Measurements from ENCODE around the gene GNRHR.
"Not testable (repeated sequence)": the region's sequence is repeated elsewhere in the genome, so short reads cannot be mapped to it uniquely, and the experiment has no call there.

The GNRHR gene

DNA sequence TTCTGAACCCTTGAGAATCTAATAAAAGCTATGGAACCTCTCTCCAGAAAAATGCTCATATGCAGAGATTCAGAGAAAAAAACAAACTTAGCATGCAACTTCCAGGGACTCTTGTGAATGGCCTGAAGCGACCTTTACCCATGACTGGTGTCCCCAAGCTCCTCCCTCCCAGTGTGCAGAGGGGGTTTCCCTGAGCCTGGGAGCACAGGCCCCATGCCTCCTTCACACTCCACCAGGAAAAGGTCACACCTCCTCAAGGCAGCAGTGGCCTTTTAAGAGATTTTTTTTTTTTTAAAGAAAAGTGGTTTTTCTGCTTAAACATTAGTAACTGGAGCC is 40.0 kb downstream of the GNRHR start:
- no peak for DNase-seq (ENCODE audit: low read depth)
- Histone ChIP-seq H3K36me3 (ENCODE audit: control insufficient read depth, insufficient read depth, low read length, severe bottlenecking) (no peaks in the 10 kb centered on the region), H3K4me1 (ENCODE audit: control insufficient read depth, insufficient read depth, low read length) (peaks cover 6% of the 10 kb centered on the region), H3K27me3 (replicated peaks; ENCODE audit: control insufficient read depth, insufficient read depth, low read length) (no peaks in the 10 kb centered on the region), H3K9ac (ENCODE audit: low read length) (no peak overlapping the region), H3K9me3 (ENCODE audit: control insufficient read depth, low read length) (no peaks in the 10 kb centered on the region), H3K4me3 (ENCODE audit: low read length) (no peak overlapping the region)

DNA sequence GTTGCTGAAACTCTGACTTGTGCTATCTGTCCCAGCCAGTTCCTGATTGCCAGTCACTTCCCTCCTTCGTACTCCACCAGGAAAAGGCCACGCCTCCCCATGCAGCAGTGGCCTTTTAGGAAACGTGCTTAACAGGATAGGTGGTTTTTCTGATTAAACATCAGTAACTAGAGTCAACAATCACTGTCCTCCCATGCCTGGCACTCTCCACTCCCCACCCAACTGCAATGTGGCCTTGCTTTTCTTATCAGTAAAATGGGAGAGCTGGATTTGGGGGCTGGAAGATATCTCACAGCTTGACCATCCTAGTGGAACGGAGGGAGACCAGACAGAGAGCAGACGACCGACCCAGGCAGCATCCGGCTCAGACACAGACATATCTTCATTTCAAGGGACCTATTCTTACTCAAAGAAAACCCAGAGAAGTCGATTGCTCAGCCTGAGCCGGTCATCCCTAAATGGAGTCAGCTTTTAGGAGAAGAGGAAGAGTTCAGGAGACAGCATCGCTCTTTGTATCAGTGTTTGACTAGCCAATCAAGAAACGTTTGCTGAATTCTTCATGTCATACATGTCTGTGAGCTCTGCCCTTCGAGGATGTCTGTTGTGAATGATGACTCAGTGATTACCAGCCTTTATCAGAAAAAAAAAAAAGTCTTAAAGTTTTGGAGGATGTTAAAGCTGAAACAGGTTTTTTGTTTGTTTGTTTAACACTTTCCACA is 40.5 kb downstream of the GNRHR start:
- Histone ChIP-seq H3K36me3 (ENCODE audit: control insufficient read depth, insufficient read depth, low read length, severe bottlenecking) (no peaks in the 10 kb centered on the region), H3K4me3 (ENCODE audit: low read length) (no peak overlapping the region), H3K27me3 (replicated peaks; ENCODE audit: control insufficient read depth, insufficient read depth, low read length) (no peaks in the 10 kb centered on the region), H3K9ac (ENCODE audit: low read length) (no peak overlapping the region), H3K4me1 (ENCODE audit: control insufficient read depth, insufficient read depth, low read length) (peaks cover 6% of the 10 kb centered on the region), H3K9me3 (ENCODE audit: control insufficient read depth, low read length) (no peaks in the 10 kb centered on the region)
- peak; percentile 17 for DNase-seq (ENCODE audit: low read depth)

DNA sequence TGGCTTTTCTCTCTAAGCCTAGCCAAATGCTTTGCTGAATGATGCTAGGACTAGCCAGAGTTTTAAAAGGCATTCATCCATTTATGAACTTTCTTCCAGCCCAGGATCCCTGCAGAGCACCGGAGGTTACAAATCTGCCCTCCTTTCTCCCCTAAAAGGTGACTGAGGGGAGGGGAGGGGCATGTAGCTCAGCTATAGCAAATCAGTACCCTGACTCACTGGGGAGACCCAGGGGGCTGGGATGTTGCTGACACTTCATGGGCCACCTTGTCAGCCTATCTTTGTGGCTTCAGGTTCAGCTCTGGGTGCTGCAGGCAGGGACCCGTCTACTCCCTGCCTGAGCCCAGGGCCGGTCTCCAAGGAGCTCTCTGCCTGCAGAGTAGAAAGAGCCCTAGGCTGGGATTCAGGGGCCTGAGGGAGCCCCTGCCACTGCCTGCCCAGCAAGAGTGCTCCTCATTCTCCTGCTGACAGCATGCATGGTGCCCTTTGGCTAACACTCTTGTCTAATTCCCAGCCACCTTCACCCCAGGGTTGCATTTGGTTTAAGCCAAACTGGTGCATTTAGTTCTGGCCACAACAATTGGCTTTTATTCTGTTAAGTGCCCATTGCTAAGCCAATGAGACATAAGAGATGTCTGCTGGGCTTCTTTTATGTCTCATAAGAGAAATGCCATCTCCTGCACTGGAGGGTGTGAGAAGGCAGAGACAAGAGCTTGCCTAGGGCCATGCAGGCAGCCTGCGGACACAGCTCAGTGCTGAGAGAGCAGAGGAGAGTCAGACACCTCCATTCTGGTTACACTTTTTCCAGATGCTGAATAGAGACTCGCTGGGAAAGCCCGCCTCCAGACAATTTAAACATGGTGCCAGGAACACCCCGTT is 41.3 kb downstream of the GNRHR start:
- Histone ChIP-seq H3K9me3 (ENCODE audit: control insufficient read depth, low read length) (no peaks in the 10 kb centered on the region), H3K4me3 (ENCODE audit: low read length) (no peak overlapping the region), H3K4me1 (ENCODE audit: control insufficient read depth, insufficient read depth, low read length) (peaks cover 6% of the 10 kb centered on the region), H3K36me3 (ENCODE audit: control insufficient read depth, insufficient read depth, low read length, severe bottlenecking) (no peaks in the 10 kb centered on the region), H3K27me3 (replicated peaks; ENCODE audit: control insufficient read depth, insufficient read depth, low read length) (no peaks in the 10 kb centered on the region), H3K9ac (ENCODE audit: low read length) (no peak overlapping the region)
- no peak for DNase-seq (ENCODE audit: low read depth)

DNA sequence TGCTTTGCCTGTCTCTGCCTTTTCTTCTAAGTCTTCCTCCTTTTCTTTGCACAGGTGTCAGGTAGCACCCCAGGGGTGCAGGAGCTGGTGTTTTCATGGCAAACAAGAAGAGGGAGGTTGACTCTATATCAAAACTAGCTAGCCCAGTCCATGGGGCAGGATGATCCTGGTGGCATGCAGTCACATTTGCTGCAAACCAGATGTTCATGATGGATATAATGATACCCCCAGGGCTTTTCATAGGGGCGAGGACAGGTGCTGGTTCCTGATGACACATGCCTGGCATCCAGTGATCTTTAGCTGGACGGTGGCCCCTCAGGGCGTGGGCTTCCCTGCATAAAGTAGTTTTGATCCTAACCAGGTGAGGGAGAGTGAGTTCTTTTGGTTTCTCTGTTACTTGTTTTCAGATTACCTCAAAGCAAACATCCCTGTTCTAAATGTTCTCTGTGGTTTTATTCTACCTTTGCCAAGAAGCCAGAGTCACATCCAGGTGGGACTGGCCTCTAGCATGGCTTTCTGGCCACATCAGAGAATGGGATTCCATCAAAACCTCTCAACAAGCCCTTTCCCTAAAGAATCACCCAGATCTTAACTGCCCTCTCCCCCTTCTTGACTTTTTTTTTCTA is 42.1 kb downstream of the GNRHR start:
- Histone ChIP-seq H3K9ac (ENCODE audit: low read length) (no peak overlapping the region), H3K27me3 (replicated peaks; ENCODE audit: control insufficient read depth, insufficient read depth, low read length) (no peaks in the 10 kb centered on the region), H3K9me3 (ENCODE audit: control insufficient read depth, low read length) (no peaks in the 10 kb centered on the region), H3K36me3 (ENCODE audit: control insufficient read depth, insufficient read depth, low read length, severe bottlenecking) (no peaks in the 10 kb centered on the region), H3K4me3 (ENCODE audit: low read length) (no peak overlapping the region), H3K4me1 (ENCODE audit: control insufficient read depth, insufficient read depth, low read length) (peaks cover 6% of the 10 kb centered on the region)
- DNase-seq (ENCODE audit: low read depth), result no peak

DNA sequence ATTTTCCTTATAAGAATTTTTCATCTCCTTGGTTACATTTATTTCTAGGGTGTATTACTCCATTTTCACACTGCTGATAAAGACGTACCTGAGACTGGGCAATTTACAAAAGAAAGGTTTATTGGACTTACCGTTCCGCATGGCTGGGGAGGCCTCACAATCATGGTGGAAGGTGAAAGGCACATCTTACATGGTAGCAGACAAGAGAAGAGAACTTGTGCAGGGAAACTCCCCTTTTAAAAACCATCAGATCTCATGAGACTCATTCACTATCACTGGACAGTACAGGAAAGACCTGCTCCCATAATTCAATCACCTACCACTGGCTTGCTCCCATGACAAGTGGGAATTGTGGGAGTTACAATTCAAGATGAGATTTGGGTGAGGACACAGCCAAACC is 47.5 kb downstream of the GNRHR start:
- not testable (repeated sequence) for H3K4me1 ChIP-seq (ENCODE audit: control insufficient read depth, insufficient read depth, low read length); H3K36me3 ChIP-seq (ENCODE audit: control insufficient read depth, insufficient read depth, low read length, severe bottlenecking); H3K27me3 ChIP-seq (replicated peaks; ENCODE audit: control insufficient read depth, insufficient read depth, low read length); H3K9me3 ChIP-seq (ENCODE audit: control insufficient read depth, low read length); DNase-seq (ENCODE audit: low read depth); H3K9ac ChIP-seq (ENCODE audit: low read length); H3K4me3 ChIP-seq (ENCODE audit: low read length)

DNA sequence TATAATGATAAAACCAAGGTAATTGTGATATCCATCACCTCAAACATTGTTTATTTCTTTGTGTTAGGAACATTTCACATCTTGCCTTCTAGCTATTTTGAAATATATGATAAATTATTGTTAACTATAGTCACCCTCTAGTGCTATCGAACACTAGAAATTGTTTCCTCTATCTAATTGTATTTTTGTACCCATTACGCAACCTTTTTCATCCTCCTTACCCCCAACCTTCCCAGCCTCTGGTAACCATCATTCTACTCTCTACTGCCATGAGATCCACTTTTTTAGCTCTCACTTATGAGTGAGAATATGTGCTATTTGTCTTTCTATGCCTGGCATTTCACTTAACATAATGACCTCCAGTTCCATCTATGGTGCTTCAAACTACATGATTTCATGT is 49.3 kb downstream of the GNRHR start:
- H3K9me3 ChIP-seq (ENCODE audit: control insufficient read depth, low read length), result no peaks in the 10 kb centered on the region
- peaks cover 4% of the 10 kb centered on the region for H3K4me1 ChIP-seq (ENCODE audit: control insufficient read depth, insufficient read depth, low read length)
- no peaks in the 10 kb centered on the region for H3K27me3 ChIP-seq (replicated peaks; ENCODE audit: control insufficient read depth, insufficient read depth, low read length)
- no peaks in the 10 kb centered on the region for H3K36me3 ChIP-seq (ENCODE audit: control insufficient read depth, insufficient read depth, low read length, severe bottlenecking)
- DNase-seq (ENCODE audit: low read depth), result no peak
- H3K9ac ChIP-seq (ENCODE audit: low read length), result no peak overlapping the region
- H3K4me3 ChIP-seq (ENCODE audit: low read length), result no peak overlapping the region

DNA sequence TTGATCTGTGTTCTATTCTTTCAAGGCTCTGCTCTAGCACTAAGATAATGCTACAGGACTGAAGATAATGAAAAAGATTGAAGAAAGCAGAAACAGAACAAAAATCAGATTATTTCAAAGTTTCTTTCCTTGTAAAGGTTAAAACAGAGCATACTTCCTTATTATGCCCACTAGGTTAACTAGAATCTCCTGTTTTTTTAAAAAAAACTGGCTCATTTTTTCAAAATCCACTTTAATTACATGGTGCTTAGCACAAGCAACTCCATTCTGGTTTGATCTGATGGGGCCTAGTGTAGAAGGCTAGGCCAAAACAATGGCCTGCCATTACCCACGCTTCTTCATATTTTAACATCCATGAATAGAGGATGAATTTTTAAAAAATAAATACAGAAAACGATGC is 52.0 kb downstream of the GNRHR start:
- Histone ChIP-seq H3K36me3 (ENCODE audit: control insufficient read depth, insufficient read depth, low read length, severe bottlenecking) (no peaks in the 10 kb centered on the region), H3K4me1 (ENCODE audit: control insufficient read depth, insufficient read depth, low read length) (peaks cover 8% of the 10 kb centered on the region), H3K9me3 (ENCODE audit: control insufficient read depth, low read length) (no peaks in the 10 kb centered on the region), H3K27me3 (replicated peaks; ENCODE audit: control insufficient read depth, insufficient read depth, low read length) (no peaks in the 10 kb centered on the region), H3K9ac (ENCODE audit: low read length) (no peak overlapping the region), H3K4me3 (ENCODE audit: low read length) (peak overlapping the region; percentile 86)
- DNase-seq (ENCODE audit: low read depth), result no peak

DNA sequence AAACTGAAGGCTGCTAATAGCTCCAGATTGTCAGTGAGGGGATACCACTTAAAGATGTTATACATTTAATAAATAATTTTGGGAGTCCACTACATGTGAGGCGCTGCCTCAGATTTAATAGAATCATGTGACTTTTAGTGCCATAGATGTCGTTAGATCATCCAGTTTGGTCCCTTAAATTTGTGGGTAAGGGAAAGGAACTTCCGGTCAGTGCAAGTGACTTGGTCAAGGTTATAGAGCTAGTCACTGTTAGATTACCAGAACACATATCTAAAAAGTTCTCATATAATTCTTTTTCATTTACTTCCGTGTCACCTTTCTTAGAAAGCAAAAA is 52.7 kb downstream of the GNRHR start:
- no peak for DNase-seq (ENCODE audit: low read depth)
- no peaks in the 10 kb centered on the region for H3K27me3 ChIP-seq (replicated peaks; ENCODE audit: control insufficient read depth, insufficient read depth, low read length)

DNA sequence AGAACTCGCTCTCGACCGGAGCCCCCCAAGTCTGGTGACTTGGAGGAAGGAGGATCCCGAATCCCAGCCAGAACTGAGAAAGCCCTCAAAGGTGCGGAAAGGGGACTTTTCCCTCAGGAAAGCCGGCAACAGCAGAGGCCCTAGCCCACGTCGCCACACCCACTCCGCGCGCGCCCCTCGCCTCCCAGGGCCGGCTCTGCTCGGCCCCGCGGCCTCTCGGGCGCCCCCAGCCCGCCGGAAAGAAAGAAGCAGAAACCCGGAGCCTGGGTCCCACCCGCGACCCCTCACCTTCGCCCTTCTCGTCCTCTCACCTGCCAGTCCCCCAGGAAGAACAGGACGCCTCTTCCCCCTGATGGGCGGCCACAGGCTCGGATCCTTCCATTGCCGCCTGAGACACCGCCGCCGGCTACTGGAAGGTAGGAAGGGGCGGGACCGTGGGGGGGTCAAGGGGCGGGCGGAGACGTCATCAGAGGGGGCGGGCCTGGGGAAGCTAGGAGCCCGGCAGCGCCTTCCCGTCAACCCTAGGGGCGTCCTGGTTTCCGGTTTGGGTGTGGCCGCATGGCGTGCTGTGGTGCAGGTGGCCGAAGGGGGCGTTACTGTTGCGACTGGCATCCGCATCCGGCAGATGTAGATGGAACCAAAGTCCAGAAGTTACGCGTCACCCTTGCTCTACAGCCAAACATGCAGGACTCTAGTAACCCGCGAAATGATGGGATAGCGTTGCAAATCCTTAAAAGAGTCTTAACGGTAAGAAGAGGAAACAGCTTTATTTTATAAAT is 53.3 kb downstream of the GNRHR start, which contains the start of gene UBA6:
UBA6 (minus strand) TSS at position 418 of the 779 bp plus-strand sequence; CDS start at position 382, 36 bp downstream.
- H3K4me3 ChIP-seq (ENCODE audit: low read length), result peak within 1 kb of the TSS; percentile 86
- DNase-seq (ENCODE audit: low read depth), result peak; percentile 98
- no peaks in the 10 kb centered on the region for H3K36me3 ChIP-seq (ENCODE audit: control insufficient read depth, insufficient read depth, low read length, severe bottlenecking)
- H3K4me1 ChIP-seq (ENCODE audit: control insufficient read depth, insufficient read depth, low read length), result peaks cover 8% of the 10 kb centered on the region
- H3K9me3 ChIP-seq (ENCODE audit: control insufficient read depth, low read length), result no peaks in the 10 kb centered on the region
- peak within 1 kb of the TSS; percentile 94 for H3K9ac ChIP-seq (ENCODE audit: low read length)
- no peaks in the 10 kb centered on the region for H3K27me3 ChIP-seq (replicated peaks; ENCODE audit: control insufficient read depth, insufficient read depth, low read length)

More for the DNA sequence above, 52.7 kb downstream of the GNRHR start:
- H3K4me3 ChIP-seq (ENCODE audit: low read length), result peak overlapping the region; percentile 86
- H3K36me3 ChIP-seq (ENCODE audit: control insufficient read depth, insufficient read depth, low read length, severe bottlenecking), result no peaks in the 10 kb centered on the region
- H3K4me1 ChIP-seq (ENCODE audit: control insufficient read depth, insufficient read depth, low read length), result peaks cover 8% of the 10 kb centered on the region
- no peaks in the 10 kb centered on the region for H3K9me3 ChIP-seq (ENCODE audit: control insufficient read depth, low read length)
- H3K9ac ChIP-seq (ENCODE audit: low read length), result peak overlapping the region; percentile 82

DNA sequence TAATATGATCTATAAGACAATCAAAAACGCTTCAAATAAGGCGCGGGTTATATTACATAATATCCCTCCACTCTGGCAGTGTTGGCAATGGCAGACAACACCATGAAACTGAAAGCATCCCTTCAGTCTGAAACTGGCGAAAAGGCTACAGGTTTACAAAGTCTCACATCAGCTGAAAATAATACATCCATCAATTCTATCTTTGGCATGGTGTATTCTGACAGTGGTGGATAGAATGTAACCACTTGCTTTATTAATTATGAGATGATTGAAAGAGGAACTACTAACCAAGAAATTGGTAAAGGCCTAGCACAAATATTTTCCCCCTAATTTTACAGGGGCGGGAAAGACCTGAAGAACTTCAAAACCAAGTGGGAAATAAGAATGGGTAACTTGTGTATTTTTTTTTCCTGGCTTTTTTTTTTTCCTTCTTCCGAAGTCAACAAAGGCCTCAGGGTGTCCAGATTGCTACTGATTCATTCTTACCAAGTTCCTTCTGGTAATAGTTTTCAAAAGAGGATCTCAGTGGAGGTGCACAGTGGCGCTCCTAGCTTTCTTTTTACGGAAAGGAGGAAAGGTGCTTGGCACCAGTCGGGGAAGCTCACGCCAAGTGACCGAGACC is 54.0 kb downstream of the GNRHR start:
- peak; percentile 27 for DNase-seq (ENCODE audit: low read depth)
- H3K9me3 ChIP-seq (ENCODE audit: control insufficient read depth, low read length), result no peaks in the 10 kb centered on the region
- H3K36me3 ChIP-seq (ENCODE audit: control insufficient read depth, insufficient read depth, low read length, severe bottlenecking), result no peaks in the 10 kb centered on the region
- peak overlapping the region; percentile 86 for H3K4me3 ChIP-seq (ENCODE audit: low read length)
- peak overlapping the region; percentile 94 for H3K9ac ChIP-seq (ENCODE audit: low read length)
- H3K27me3 ChIP-seq (replicated peaks; ENCODE audit: control insufficient read depth, insufficient read depth, low read length), result no peaks in the 10 kb centered on the region
- peaks cover 8% of the 10 kb centered on the region for H3K4me1 ChIP-seq (ENCODE audit: control insufficient read depth, insufficient read depth, low read length)
